ENCODE measurements around the gene CD59.
"Not testable (repeated sequence)": the region's sequence is repeated elsewhere in the genome, so short reads cannot be mapped to it uniquely, and the experiment has no call there.

CD59 gene

DNA sequence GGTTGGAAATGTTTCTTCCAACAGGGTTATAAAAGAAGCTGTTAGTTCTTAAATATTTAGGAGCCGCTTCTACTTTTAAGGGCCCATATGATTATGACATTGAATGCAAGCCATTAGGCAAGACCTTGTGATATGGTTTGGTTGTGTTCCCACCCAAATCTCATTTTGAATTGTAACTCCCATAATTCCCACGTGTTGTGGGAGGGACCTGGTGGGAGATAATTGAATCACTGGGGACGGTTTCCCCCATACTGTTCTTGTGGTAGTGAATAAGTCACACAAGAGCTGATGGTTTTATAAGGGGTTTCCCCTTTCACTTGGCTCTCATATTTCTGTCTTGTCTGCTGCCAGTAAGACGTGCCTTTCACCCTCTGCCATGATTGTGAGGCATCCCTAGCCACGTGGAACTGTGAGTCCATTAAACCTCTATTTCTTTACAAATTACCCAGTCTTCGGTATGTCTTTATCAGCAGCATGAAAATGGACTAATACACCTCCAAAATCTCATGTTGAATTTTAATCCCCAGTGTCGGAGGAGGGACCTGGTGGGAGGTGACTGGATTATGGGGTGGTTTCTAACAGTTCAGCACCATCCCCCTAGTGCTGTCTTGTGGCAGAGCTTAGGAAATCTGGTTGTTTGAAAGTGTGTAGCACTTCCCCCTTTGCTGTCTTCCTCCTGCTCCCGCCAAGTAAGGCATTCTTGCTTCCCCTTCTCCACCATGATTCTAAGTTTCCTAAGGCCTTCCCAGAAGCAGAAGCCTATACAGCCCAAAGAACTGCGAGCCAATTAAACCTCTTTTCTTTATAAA is 4.3 kb downstream of the CD59 start:
- TF ChIP-seq, protein P1, sequence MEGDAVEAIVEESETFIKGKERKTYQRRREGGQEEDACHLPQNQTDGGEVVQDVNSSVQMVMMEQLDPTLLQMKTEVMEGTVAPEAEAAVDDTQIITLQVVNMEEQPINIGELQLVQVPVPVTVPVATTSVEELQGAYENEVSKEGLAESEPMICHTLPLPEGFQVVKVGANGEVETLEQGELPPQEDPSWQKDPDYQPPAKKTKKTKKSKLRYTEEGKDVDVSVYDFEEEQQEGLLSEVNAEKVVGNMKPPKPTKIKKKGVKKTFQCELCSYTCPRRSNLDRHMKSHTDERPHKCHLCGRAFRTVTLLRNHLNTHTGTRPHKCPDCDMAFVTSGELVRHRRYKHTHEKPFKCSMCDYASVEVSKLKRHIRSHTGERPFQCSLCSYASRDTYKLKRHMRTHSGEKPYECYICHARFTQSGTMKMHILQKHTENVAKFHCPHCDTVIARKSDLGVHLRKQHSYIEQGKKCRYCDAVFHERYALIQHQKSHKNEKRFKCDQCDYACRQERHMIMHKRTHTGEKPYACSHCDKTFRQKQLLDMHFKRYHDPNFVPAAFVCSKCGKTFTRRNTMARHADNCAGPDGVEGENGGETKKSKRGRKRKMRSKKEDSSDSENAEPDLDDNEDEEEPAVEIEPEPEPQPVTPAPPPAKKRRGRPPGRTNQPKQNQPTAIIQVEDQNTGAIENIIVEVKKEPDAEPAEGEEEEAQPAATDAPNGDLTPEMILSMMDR (IDR thresholded peaks at IDR 0.05; ENCODE audit: poor library complexity, severe bottlenecking): no peak
- Histone ChIP-seq H3K9me3 (ENCODE audit: severe bottlenecking) (no peaks in the 10 kb centered on the region), H3K27ac (ENCODE audit: poor library complexity, severe bottlenecking) (peak overlapping the region; percentile 80), H3K4me3 (ENCODE audit: severe bottlenecking) (no peak overlapping the region), H3K36me3 (ENCODE audit: low read depth) (peaks cover 71% of the 10 kb centered on the region), H3K27me3 (ENCODE audit: insufficient read depth, poor library complexity, severe bottlenecking) (no peaks in the 10 kb centered on the region), H3K4me1 (ENCODE audit: insufficient read depth, poor library complexity, severe bottlenecking) (peaks cover 54% of the 10 kb centered on the region)
- no peak for ATAC-seq (ENCODE audit: low read depth)
- no peak for DNase-seq (ENCODE audit: low spot score)

DNA sequence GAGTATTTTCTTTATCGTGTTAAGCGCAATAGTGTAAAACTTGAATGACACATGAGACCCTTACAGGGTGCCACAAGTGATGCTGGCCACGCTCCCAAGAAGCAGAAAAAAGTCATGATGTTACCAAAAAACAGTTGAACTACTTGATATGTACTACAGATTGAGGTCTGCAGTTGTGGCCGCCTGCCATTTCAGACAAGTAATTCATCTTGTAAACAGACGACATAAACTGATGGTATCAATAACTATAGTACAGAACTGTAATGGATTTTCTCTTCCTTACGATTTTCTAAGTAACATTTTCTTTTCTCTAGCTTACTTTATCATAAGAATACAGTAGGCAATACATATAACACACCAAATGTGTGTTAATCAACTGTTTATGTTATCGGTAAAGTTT is 5.5 kb downstream of the CD59 start:
- Histone ChIP-seq H3K4me1 (ENCODE audit: insufficient read depth, poor library complexity, severe bottlenecking) (peaks cover 63% of the 10 kb centered on the region), H3K4me3 (ENCODE audit: severe bottlenecking) (no peak overlapping the region), H3K36me3 (ENCODE audit: low read depth) (peaks cover 80% of the 10 kb centered on the region), H3K27me3 (ENCODE audit: insufficient read depth, poor library complexity, severe bottlenecking) (no peaks in the 10 kb centered on the region), H3K27ac (ENCODE audit: poor library complexity, severe bottlenecking) (peak overlapping the region; percentile 15), H3K9me3 (ENCODE audit: severe bottlenecking) (no peaks in the 10 kb centered on the region)
- ATAC-seq (ENCODE audit: low read depth) (no peak), DNase-seq (ENCODE audit: low spot score) (no peak)
- TF ChIP-seq, protein P1 (IDR thresholded peaks at IDR 0.05; ENCODE audit: poor library complexity, severe bottlenecking): no peak

DNA sequence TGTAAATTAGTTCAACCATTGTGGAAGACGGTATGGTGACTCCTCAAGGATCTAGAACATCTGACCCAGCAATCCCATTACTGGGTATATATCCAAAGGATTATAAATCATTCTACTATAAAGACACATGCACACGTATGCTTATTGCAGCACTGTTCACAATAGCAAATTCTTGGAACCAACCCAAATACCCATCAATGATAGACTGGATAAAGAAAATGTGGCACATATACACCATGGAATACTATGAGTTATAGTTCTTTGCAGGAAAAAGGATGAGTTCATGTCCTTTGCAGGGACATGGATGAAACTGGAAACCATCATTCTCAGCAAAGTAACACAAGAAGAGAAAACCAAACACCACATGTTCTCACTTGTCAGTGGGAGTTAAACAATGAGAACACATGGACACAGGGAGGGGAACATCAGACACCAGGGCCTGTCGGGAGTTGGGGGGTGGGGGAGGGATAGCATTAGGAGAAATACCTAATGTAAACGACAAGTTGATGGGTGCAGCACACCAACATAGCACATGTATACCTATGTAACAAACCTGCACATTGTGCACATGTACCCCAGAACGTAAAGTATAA is 7.1 kb downstream of the CD59 start:
- H3K9me3 ChIP-seq (ENCODE audit: severe bottlenecking); H3K4me3 ChIP-seq (ENCODE audit: severe bottlenecking); DNase-seq (ENCODE audit: low spot score); H3K27me3 ChIP-seq (ENCODE audit: insufficient read depth, poor library complexity, severe bottlenecking); ATAC-seq (ENCODE audit: low read depth): not testable (repeated sequence)
- Histone ChIP-seq H3K36me3 (ENCODE audit: low read depth) (peaks cover 80% of the 10 kb centered on the region), H3K27ac (ENCODE audit: poor library complexity, severe bottlenecking) (peak overlapping the region; percentile 15), H3K4me1 (ENCODE audit: insufficient read depth, poor library complexity, severe bottlenecking) (peaks cover 79% of the 10 kb centered on the region)

DNA sequence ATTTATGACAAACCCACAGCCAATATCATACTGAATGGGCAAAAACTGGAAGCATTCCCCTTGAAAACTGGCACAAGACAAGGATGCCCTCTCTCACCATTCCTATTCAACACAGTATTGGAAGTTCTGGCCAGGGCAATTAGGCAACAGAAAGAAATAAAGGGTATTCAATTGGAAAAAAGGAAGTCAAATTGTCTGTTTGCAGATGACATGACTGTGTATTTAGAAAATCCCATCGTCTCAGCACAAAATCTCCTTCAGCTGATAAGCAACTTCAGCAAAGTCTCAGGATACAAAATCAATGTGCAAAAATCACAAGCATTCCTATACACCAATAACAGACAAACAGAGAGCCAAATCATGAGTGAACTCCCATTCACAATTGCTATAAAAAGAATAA is 8.7 kb downstream of the CD59 start:
- not testable (repeated sequence) for DNase-seq (ENCODE audit: low spot score)
- peak overlapping the region; percentile 15 for H3K27ac ChIP-seq (ENCODE audit: poor library complexity, severe bottlenecking)

DNA sequence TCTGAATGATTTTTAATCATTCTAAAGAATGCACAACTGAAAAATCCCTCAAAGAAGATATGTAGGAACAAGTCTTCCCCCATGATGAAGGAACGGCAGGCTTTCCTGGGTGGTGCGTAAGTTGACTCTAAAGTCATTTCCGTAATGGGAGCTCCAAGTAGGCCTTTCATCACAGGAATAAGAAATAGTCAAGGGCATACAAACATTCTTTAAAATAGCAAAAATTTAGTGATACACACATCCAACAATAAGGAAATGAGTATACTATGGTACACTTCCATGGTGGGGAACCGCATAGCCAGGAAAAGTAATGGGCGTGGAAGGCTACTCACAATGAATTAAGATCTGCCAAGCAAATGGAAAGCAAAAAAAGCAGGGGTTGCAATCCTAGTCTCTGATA is 10.7 kb downstream of the CD59 start:
- no peak for ATAC-seq (ENCODE audit: low read depth)
- peak overlapping the region; percentile 91 for H3K27ac ChIP-seq (ENCODE audit: poor library complexity, severe bottlenecking)
- H3K36me3 ChIP-seq (ENCODE audit: low read depth): peaks cover 76% of the 10 kb centered on the region
- peaks cover 84% of the 10 kb centered on the region for H3K4me1 ChIP-seq (ENCODE audit: insufficient read depth, poor library complexity, severe bottlenecking)
- H3K27me3 ChIP-seq (ENCODE audit: insufficient read depth, poor library complexity, severe bottlenecking): no peaks in the 10 kb centered on the region
- H3K9me3 ChIP-seq (ENCODE audit: severe bottlenecking): no peaks in the 10 kb centered on the region
- TF ChIP-seq, protein P1 (IDR thresholded peaks at IDR 0.05; ENCODE audit: poor library complexity, severe bottlenecking): no peak
- no peak overlapping the region for H3K4me3 ChIP-seq (ENCODE audit: severe bottlenecking)
- no peak for DNase-seq (ENCODE audit: low spot score)

More for the DNA sequence above, 8.7 kb downstream of the CD59 start:
- H3K36me3 ChIP-seq (ENCODE audit: low read depth): peaks cover 76% of the 10 kb centered on the region
- H3K9me3 ChIP-seq (ENCODE audit: severe bottlenecking); H3K27me3 ChIP-seq (ENCODE audit: insufficient read depth, poor library complexity, severe bottlenecking); H3K4me3 ChIP-seq (ENCODE audit: severe bottlenecking); ATAC-seq (ENCODE audit: low read depth): not testable (repeated sequence)
- H3K4me1 ChIP-seq (ENCODE audit: insufficient read depth, poor library complexity, severe bottlenecking): peaks cover 81% of the 10 kb centered on the region
